KMS-11 (cell line): Measurements from ENCODE around the gene G6PD.

ENCODE experiments used
- H2AFZ ChIP-seq: fragments of 200-600 bp; sonication (generic); 2 replicates; pipeline ENCODE4 v1.6.1; 2016; ENCODE audit warnings: antibody characterized with exemption, mixed run types, low read depth
- H3K27ac ChIP-seq: fragments of 200-600 bp; sonication (generic); 2 replicates; pipeline ENCODE4 v1.6.1; 2016; ENCODE audit warnings: mild to moderate bottlenecking, mixed run types
- H3K27me3 ChIP-seq: fragments of 200-600 bp; sonication (generic); 2 replicates; pipeline ENCODE4 v1.6.1; 2017; ENCODE audit warnings: mild to moderate bottlenecking, low read depth, mixed run types, moderate library complexity; ENCODE audit not compliant: insufficient read depth
- H3K36me3 ChIP-seq: fragments of 200-600 bp; sonication (generic); 2 replicates; pipeline ENCODE4 v1.6.1; 2017; ENCODE audit warnings: mild to moderate bottlenecking, mixed run types; ENCODE audit not compliant: insufficient read depth
- H3K4me1 ChIP-seq: fragments of 200-600 bp; sonication (generic); 2 replicates; pipeline ENCODE4 v1.6.1; 2016; ENCODE audit warnings: mild to moderate bottlenecking, low read depth, mixed run types; ENCODE audit not compliant: poor library complexity, severe bottlenecking
- H3K4me2 ChIP-seq: fragments of 200-600 bp; sonication (generic); 2 replicates; pipeline ENCODE4 v1.7.0; 2016; ENCODE audit warnings: mild to moderate bottlenecking, mixed run types
- H3K4me3 ChIP-seq: fragments of 200-600 bp; sonication (generic); IDR thresholded peaks from 2 replicates; pipeline ENCODE4 v1.6.1; 2017; ENCODE audit warnings: low read depth, low read length, mixed read lengths; ENCODE audit not compliant: insufficient read depth
- H3K79me2 ChIP-seq: fragments of 200-600 bp; sonication (generic); 2 replicates; pipeline ENCODE4 v1.6.1; 2016; ENCODE audit warnings: low read depth, mixed run types; ENCODE audit not compliant: insufficient read depth
- H3K9ac ChIP-seq: fragments of 200-600 bp; sonication (generic); 2 replicates; pipeline ENCODE4 v1.6.1; 2016; ENCODE audit warnings: mild to moderate bottlenecking, mixed run types
- H4K20me1 ChIP-seq: fragments of 200-600 bp; sonication (generic); 2 replicates; pipeline ENCODE4 v1.6.1; 2016; ENCODE audit warnings: mild to moderate bottlenecking, mixed run types; ENCODE audit not compliant: insufficient read depth
- CTCF ChIP-seq: fragments of 200-600 bp; sonication (generic); conservative IDR thresholded peaks from 2 replicates; pipeline ENCODE4 v1.6.1; 2017; ENCODE audit warnings: low read depth, mild to moderate bottlenecking, antibody characterized with exemption, low read length, moderate library complexity, mixed read lengths

Gene G6PD

GRCh38 chrX:154507673-154508383, 38.8 kb downstream of the G6PD start:
- no peak for TF ChIP-seq CTCF
- Histone ChIP-seq H3K9ac (no peak overlapping the region), H2AFZ (no peak overlapping the region), H3K79me2 (no peaks in the 10 kb centered on the region), H3K27ac (no peak overlapping the region), H3K36me3 (no peaks in the 10 kb centered on the region), H3K4me2 (no peak overlapping the region), H3K4me1 (no peaks in the 10 kb centered on the region), H4K20me1 (no peaks in the 10 kb centered on the region), H3K27me3 (no peaks in the 10 kb centered on the region), H3K4me3 (no peak overlapping the region)

GRCh38 chrX:154506483-154507332, 39.9 kb downstream of the G6PD start:
- Histone ChIP-seq H2AFZ (no peak overlapping the region), H3K9ac (no peak overlapping the region), H4K20me1 (no peaks in the 10 kb centered on the region), H3K4me3 (no peak overlapping the region), H3K36me3 (no peaks in the 10 kb centered on the region), H3K4me2 (no peak overlapping the region), H3K27ac (no peak overlapping the region), H3K79me2 (no peaks in the 10 kb centered on the region), H3K27me3 (no peaks in the 10 kb centered on the region), H3K4me1 (no peaks in the 10 kb centered on the region)
- TF ChIP-seq CTCF = no peak

GRCh38 chrX:154505734-154506133, 40.9 kb downstream of the G6PD start:
- Histone ChIP-seq H3K4me2 (no peak overlapping the region), H3K9ac (no peak overlapping the region)

GRCh38 chrX:154502989-154503388, 43.7 kb downstream of the G6PD start:
- Histone ChIP-seq H3K4me3 (no peak overlapping the region), H3K9ac (no peak overlapping the region)

More at GRCh38 chrX:154505734-154506133, 40.9 kb downstream of the G6PD start:
- H2AFZ ChIP-seq = no peak overlapping the region
- H3K27me3 ChIP-seq = no peaks in the 10 kb centered on the region
- no peaks in the 10 kb centered on the region for H3K4me1 ChIP-seq
- H3K36me3 ChIP-seq = no peaks in the 10 kb centered on the region
- no peak overlapping the region for H3K27ac ChIP-seq
- H3K4me3 ChIP-seq = no peak overlapping the region
- no peaks in the 10 kb centered on the region for H3K79me2 ChIP-seq
- no peaks in the 10 kb centered on the region for H4K20me1 ChIP-seq
- no peak for TF ChIP-seq CTCF

More at GRCh38 chrX:154502989-154503388, 43.7 kb downstream of the G6PD start:
- Histone ChIP-seq H3K36me3 (no peaks in the 10 kb centered on the region), H3K27ac (no peak overlapping the region), H3K4me2 (no peak overlapping the region), H4K20me1 (no peaks in the 10 kb centered on the region), H2AFZ (no peak overlapping the region), H3K27me3 (no peaks in the 10 kb centered on the region), H3K79me2 (no peaks in the 10 kb centered on the region), H3K4me1 (no peaks in the 10 kb centered on the region)
- TF ChIP-seq CTCF = no peak
